Uterus (tissue), 2 donors: ENCODE results near the gene NKIRAS2.

ENCODE experiments used
- CTCF ChIP-seq, 4 experiments: fragments of 200-600 bp in 2 of 4; fragments of 450-650 bp in 2 of 4; sonication (generic) in 2 of 4; IDR thresholded peaks; one replicate each; pipeline ENCODE4 v1.5.1; 2016 to 2019; ENCODE audit warnings: antibody characterized with exemption in 4 of 4, mild to moderate bottlenecking in 2 of 4, moderate library complexity in 1 of 4
- POLR2A ChIP-seq, 2 donors: fragments of 450-650 bp; IDR thresholded peaks; one replicate each; pipeline ENCODE4 v1.6.1; 2016; ENCODE audit warnings: antibody characterized with exemption in 2 of 2, mild to moderate bottlenecking in 1 of 2, moderate library complexity in 1 of 2

- TF ChIP-seq CTCF (IDR thresholded peaks at IDR 0.05) (no peak), POLR2A (IDR thresholded peaks at IDR 0.05) (no peak)
Observed at GRCh38 chr17:42017866-42018200, 2.1 kb upstream of the NKIRAS2 start.
